GM18868 (cell line): Measurements from ENCODE around the gene REEP3.

Experiments used
- ATAC-seq: cut with Tn5 transposase; IDR thresholded peaks from one replicate; pipeline ENCODE4 v1.9.1; 2021; ENCODE audit warnings: mild to moderate bottlenecking, moderate library complexity; ENCODE audit not compliant: unreplicated experiment

The REEP3 gene

GRCh38 chr10:63583909-63584724, 62.9 kb downstream of the REEP3 start:
- ATAC-seq = no peak

- no peak for ATAC-seq
These were observed 63.5 kb downstream of the REEP3 start for GRCh38 chr10:63584725-63585035.

GRCh38 chr10:63585041-63585440, 63.8 kb downstream of the REEP3 start:
- ATAC-seq = no peak

GRCh38 chr10:63586043-63586442, 64.8 kb downstream of the REEP3 start:
- no peak for ATAC-seq

GRCh38 chr10:63587191-63587590, 66.0 kb downstream of the REEP3 start:
- ATAC-seq = no peak

- ATAC-seq = no peak
These were observed 67.4 kb downstream of the REEP3 start for GRCh38 chr10:63588436-63589167.

- no peak for ATAC-seq
These were observed 70.6 kb downstream of the REEP3 start for GRCh38 chr10:63591600-63592379.

GRCh38 chr10:63593576-63593975, 72.4 kb downstream of the REEP3 start:
- no peak for ATAC-seq

GRCh38 chr10:63595072-63595471, 73.9 kb downstream of the REEP3 start:
- ATAC-seq = no peak

- ATAC-seq = no peak
These were observed 75.7 kb downstream of the REEP3 start for GRCh38 chr10:63596924-63597323.

- ATAC-seq = no peak
These were observed 79.3 kb downstream of the REEP3 start for GRCh38 chr10:63600540-63600939.

GRCh38 chr10:63603709-63604445, 82.7 kb downstream of the REEP3 start:
- peak; percentile 83 for ATAC-seq

- ATAC-seq = no peak
These were observed 84.2 kb downstream of the REEP3 start for GRCh38 chr10:63605197-63605967.

- no peak for ATAC-seq
These were observed 87.3 kb downstream of the REEP3 start for GRCh38 chr10:63608511-63608910.

- no peak for ATAC-seq
These were observed 89.9 kb downstream of the REEP3 start for GRCh38 chr10:63611078-63611477.

- no peak for ATAC-seq
These were observed 93.2 kb downstream of the REEP3 start for GRCh38 chr10:63614371-63614891.

- ATAC-seq = no peak
These were observed 97.4 kb downstream of the REEP3 start for GRCh38 chr10:63618552-63618951.

- ATAC-seq = no peak
These were observed 98.2 kb downstream of the REEP3 start for GRCh38 chr10:63619426-63619825.

GRCh38 chr10:63622097-63622496, 100.9 kb downstream of the REEP3 start:
- ATAC-seq = no peak

- no peak for ATAC-seq
These were observed 103.5 kb downstream of the REEP3 start for GRCh38 chr10:63624701-63625100.
